GM19467 (cell line): ENCODE data around the gene GREB1L.
"Not testable (repeated sequence)": the region's sequence is repeated elsewhere in the genome, so short reads cannot be mapped to it uniquely, and the experiment has no call there.

Experiments used
- ATAC-seq: cut with Tn5 transposase; IDR thresholded peaks from one replicate; pipeline ENCODE4 v1.9.1; 2021; ENCODE audit warnings: mild to moderate bottlenecking, moderate library complexity; ENCODE audit not compliant: unreplicated experiment

The GREB1L gene

DNA sequence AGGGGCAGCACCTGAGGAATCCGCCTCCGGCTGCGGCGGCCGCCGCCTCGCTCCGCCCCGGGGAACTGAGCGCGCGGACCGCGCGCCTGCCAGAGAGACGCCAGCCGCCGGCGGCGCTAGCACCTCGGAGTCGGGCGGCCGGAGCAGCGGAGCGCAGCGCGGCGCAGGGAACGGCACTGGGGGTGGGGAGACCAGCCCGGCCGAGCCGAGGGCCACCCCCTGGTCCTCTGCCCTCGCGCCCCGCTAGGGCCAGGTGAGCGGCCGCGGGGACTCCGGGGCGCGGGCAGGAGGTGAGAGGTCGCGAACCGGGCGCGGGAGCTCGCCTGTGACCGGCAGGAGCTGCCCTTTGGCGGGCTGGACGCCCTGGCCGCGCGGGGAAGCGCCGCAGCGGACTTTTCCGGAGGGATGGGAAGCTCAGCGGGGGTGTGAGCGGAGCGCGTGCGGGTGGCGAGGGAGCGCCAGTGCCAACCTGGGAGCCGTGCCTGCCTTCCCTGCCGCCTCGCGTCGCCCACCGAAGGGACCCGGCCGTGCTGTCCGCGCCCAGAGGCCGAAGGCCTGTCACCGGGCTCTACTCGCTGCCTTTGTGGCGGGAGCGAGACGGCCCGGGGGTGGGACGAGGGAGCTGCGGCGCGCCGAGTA lies at the start of gene GREB1L:
Gene GREB1L, plus strand, starts transcription at position 92 of the 639 bp plus-strand sequence. CDS start 141,287 bp downstream, outside the sequence.
- no peak for ATAC-seq

DNA sequence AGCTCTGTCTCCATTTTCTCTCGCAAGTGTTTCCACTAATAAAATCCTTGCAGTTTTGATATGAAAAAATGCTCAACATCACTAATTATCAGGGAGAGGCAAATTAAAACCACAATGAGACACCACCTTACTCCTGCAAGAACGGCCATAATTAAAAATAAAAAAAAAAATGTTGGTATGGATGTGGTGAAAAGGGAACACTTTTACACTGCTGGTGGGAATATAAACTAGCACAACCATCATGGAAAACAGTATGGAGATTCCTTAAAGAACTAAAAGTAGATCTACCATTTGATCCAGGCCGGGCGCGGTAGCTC lies 49.8 kb upstream of the GREB1L start:
- ATAC-seq, result no peak

DNA sequence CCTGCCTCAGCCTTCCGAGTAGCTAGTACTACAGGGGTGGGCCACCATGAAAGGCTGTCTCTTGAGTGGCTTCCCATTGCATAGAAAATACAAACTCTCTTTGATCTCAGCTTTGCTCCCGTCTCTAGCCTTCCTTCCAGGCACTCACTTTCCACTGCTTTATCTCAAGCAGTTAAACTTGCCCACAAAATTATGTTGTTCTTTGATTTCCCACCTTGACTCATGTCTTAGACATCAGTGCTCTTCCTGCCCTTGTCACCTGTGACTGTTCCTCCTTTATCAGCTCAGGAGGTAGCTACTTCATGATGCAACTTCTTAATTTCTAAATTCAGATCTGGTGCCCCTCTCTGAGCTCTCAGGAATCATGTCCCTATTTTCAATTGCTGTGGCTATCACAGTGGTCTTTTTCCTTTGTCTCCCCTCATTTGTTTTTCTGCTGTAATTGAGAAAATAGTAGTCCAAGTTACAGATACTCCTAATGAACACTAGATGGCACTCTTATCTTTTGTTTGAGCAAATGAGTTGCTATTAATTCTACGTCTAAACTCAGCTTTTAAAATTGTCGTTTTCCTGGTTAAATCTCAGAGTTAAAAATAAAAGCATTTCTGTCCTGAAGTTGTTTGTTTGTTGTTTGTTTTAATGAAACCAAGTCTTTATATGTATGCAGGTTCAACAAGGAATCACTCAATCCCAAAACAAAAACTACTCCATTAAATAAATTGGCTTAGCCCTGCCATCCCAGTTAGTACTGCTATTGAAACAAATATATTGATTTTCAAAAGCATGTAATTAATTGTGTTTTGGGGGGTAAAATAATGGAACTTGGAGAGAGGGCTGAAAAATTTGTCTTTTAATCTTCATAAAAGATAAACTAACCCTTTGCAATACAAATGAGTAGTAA lies 46.9 kb upstream of the GREB1L start:
- no peak for ATAC-seq

DNA sequence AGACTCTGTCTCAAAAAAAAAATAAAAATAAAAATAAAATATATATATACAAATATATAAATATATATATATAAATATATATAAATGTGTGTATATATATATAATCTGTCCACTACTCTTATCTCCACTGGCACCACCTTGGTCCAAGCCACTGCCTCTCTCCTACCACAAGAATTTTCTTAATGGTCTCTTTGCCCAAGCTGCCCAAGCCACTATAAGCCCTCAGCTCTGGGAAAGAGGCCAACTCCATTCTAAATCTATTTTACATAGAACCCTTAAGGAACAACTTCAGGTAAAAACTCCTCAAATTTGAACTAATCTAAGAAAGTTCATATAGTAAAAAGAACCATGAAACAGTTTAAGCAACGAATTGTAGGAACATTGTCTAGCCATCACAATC lies 45.6 kb upstream of the GREB1L start:
- ATAC-seq, result no peak

DNA sequence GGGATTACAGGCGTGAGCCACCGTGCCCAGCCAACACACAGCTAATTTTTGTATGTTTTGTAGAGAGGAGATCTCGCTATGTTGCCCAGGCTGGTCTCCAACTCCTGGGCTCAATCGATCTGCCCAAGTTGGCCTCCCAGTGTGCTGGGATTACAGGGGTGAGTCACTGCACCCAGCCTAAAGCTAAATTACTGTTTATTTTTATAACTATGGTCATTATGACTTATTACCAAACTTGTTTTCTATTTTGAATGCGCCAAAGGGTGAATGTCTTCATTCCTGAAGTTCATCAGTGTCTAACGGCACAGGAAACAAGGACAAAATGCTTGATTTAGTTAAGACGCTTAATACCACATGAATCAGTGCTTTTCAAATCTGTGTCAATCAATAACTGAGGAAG lies 38.9 kb upstream of the GREB1L start:
- ATAC-seq, result no peak

DNA sequence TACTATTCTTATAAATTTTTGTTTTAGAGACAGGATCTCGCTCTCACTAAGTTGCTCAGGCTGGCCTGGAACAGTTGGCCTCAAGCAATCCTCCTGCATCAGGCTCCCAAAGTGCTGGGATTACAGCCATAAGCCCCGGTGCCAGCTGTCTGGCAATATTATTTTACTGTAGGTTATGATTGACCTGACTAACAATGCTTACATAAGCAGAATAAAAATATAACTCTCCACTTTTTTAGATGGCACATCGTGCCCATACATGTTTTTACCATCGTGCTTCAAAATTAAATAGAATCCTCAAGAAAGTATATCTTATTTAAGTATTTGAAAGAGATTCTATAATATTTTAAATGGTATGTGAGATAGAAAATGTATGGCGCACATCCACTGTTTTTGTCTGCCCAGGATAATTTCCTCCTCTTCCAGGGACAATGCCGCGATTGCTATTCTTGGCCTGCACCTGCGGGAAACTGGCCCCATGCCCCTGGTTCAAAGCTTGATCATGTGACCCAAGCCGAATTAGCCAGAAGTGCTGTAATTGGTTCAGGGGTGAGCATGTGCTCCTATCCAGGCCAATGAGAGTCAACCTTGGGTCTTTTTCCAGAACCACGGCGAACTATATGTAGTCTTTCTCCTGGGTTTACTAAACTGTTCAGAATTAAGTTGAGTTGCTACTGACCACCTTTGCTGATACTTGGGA lies 38.3 kb upstream of the GREB1L start:
- no peak for ATAC-seq

DNA sequence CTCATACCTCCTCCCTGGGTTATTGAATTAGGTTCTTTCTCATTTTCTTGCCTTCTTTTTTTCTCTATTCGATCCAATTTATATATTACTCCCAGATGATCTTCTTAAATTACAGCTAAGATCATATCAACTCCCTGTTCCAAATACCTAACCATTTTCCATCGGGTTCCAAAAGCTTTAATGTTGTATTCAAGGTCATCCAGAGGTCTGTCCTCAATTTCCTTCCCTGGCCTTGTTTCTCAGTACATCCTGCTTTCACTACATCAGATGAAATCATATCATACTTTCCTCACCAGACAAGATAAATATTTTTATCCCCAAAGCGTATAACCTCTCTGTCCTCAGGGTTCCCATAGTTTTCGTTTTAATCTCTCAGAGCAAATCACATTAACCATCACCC lies 36.3 kb upstream of the GREB1L start:
- ATAC-seq, result no peak

DNA sequence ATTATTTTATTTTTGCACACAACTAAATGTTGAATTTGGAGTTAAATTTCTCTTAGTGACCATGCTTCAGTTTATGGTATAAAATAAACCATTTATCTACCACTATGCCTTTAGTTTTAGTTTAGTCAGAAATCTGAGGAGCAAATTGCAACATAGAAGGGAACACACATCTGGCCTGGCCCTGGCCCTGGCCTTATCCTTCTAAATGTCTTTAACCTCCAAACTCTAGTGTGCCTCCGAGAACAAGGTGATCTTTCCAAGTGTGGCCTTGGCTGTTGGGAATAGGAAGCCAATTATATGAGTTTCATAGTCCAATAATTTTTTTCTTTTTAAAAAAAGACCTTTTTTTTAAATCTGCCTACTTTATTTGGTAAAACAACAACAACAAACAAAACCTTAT lies 31.8 kb upstream of the GREB1L start:
- ATAC-seq, result no peak

DNA sequence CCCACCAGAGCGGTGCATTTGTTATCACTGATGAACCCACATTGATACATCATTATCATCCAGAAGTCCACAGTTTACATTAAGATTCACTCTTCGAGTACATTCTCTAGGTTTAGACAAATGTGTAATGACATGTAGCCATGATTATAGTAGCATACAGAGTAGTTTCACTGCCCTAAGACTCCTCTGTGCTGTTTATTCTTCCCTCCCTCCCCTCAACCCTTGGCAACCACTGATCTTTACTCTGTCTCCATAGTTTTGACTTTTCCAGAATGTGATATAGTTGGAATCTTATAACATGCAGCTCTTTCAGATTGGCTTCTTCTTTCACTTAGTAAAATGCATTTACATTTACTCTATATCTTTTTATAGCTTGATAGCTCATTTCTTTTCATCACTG lies 31.2 kb upstream of the GREB1L start:
- no peak for ATAC-seq

DNA sequence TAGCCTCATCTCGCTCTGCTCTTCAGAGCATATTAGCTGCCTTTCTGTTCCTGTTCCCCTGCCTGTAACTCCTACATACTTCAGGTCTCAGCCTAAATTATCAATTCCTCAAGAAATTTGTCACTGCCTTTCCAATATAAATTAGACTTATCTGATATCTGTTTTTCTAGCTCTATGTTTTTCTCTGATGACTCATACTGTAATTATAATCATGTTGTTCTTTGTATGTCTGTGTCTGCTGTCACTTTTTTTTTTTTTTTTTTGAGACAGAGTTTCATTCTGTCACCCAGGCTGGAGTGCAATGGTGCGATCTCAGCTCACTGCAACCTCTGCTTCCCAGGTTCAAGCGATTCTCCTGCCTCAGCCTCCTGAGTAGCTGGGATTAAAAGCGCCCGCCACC lies 27.6 kb upstream of the GREB1L start:
- ATAC-seq, result not testable (repeated sequence)

DNA sequence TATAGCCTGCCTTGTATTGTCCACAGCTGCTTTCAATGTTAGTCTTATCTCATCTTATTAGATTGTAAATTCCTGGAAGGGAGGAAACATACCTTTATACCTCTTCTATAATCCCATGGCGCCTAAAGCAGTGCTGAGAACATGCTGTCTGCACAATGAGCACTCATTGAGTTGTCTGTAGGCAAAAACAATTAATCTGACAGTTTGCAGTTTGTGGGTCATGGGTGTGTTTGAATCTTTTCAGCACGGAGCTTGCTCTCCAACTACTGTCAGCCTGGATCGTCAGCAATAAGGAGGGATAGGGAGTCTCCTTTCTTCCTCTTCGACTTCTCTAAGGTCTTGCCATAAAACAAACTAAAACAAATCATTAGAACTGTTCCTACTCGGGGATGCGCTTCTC lies 26.5 kb upstream of the GREB1L start:
- no peak for ATAC-seq

DNA sequence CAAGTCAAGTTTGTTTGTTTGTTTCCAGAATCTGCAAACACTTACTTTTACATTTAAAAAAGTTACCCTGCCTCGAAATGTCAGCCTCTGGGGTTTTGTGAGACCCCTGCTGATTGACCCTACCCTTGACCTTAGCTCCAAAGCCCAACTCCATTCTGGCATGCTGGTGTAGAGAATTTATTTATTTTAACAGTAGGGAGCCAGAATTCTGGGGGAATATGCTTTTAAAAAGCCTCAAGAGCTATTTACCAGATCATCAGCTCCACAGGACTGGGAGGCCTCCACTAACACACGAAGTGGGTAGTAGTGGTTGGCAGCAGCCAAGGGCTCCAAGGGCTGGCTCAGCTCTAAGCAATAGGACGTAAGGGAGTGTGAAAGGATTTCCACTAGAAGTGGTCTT lies 23.2 kb upstream of the GREB1L start:
- ATAC-seq, result no peak

DNA sequence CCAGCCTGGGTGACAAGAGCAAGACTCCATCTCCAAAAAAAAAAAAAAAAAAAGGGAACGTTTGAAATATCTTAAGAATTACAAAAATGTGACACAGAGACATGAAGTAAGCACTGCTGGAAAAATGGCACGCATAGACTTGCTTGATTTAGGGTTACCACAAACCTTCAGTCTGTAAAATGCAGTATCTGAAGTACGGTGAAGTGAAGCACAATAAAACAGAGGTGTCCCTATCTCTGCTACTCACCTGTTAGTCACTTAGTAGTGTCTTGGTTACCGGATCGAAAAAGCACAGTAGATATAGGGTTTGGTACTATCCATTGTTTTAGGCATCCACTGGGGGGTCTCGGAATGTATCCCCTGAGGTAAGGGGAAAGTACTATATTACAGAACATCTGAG lies 11.6 kb upstream of the GREB1L start:
- no peak for ATAC-seq

DNA sequence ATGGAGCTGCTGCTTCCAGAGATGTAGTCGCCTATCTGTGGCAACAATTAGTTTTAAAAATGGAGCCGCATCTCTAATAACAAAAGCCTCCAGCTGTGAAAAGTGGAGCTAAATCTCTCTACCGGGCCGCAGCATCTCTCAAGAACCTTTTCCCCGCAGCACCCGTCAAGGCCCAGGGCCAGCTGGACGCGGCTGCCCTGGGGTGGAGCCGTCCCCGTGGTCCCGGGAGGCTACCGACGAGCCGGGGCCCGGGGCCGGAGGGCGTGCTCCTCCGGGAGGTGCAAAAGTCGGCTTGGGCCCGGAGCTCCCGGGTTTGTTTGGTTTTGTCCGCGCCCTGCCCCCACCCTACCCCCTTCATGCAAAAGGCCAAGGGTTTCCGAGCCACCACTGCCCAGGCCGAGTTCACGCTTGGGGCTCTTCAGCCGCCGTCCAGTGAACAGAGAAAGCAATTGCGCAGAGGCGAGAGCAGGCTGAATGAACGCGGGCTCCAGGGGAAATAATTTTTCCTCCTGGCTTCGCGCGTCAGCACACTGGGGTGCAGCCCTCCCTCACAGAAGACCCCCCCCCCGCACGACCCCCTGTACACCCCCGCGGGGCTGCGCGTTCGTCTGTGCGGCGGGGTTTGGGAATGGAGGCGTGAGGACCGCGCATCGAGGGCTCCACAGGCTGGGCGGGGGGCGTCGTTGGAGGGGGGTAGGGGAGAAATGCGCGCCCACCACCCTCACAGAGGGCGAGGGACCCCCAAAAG lies 557 bp upstream of the GREB1L start:
- ATAC-seq, result no peak

DNA sequence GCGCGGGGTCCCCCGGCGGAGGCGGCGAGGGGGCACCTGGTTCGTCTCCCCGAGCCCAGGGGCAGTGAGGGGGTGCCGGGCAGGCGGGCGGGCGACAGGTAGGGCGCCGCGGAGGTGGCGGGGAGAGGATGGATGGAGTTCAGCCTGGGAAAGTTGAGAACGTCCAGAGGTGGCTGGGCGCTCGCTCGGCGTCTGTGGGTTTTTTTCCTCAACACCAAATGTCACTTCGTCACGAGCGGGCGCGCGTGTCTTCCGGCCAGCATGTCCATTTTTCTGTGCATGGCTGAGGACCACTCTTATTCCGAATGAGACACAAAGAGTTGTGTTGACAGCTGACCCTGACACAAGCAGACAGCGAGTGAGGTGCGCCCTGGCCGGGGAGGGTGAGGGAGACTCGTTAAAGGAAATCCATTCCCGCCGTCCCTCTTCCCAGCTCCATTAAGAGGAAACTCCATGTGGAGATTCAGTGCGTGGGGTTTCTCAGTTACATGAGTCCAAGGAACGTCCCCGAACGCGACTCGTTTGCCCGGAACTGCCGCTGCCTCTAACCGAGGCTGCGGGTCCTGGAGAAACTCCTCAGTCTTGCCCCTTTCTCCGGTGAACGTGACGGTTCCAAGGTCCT lies 859 bp downstream of the GREB1L start:
- ATAC-seq, result no peak

DNA sequence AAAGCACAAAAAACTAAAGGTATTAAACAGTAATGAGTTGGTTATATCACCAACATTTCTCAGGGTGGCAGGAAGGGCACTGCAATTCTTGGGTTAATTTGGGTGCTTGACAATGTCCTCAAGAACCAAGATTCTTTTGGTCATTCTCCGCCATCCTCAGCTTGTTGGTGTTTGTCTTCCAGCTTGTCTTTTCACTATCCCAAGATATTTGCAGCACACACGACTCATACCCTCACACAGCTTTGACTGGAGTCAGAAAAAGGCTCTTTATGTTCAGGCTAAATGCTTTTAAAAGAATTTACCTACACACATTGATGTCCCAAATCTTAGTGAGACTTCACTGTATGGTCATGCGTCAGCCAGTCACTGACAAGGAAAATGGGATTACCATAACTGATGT lies 12.5 kb downstream of the GREB1L start:
- ATAC-seq, result no peak

DNA sequence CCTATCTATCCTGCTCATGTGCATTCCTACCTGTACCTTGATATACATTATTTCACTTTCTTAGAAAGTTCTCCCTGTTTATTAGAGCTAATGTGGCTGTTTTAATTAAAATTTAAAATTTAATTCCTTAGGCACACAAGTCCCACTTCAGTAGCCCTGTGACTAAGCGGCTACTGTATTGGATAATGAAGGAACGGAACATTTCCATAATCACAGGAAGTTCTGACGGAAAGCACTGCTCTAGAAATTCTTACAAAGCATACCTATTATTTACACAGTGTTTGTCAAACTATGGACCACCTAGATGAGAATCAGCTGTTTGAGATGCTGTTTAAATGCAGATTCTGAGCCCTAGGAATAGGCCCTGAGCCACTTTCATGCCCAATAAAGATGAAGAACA lies 13.2 kb downstream of the GREB1L start:
- ATAC-seq, result no peak

DNA sequence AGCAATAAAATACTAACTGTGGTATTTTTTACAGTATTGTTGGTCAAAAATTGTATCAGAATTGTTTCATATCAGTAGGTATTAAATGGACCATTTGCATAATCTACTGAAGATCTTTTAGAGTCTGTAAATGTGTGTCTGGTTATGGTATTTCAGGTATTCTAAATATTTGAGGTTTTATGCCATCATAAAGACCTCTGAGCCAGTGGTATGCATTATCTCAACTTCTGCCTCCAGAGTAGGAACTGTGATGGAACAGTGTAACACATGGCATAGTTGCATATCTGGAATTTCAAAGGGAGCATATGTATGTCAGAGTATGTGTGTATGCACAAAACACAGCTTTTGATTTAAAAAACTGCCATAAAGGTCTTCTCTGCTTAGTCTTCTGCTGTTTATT lies 15.4 kb downstream of the GREB1L start:
- no peak for ATAC-seq

DNA sequence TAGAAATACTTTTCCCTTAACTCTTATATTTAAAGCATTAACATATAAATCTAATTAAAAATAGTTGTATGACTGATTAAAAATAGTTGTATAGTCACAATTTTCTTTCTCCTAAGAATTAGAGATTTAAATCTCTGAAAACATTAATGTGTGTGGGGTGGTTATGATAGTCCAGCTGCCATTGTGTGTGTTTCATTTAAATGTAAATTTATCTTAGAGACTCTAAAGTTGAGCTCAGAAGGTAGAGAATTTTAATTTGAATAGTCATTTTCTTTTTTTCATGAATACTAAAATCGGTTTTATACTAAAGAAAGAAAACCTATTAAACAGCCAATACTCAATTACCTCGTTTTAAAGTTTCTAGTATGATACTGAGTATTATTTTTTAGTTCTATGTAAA lies 18.6 kb downstream of the GREB1L start:
- ATAC-seq, result no peak

DNA sequence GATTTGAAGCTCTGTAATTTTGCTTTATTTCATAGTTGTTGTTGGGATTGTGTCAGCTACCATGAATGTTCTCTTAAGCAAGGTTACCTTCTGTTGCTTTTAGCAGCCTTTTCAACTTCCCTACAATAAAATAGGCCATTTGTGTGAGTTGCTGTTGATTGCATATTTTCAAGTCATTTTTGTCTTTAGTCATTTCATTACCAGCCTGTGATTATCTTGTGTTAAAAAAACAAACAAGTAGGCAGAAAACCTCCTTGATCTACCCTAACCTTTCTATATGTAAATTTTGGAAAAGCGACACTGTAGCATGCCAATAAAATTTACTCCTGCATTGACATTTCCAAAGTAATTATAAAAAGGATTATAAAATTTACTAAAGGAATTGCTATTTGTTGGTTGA lies 19.3 kb downstream of the GREB1L start:
- ATAC-seq, result no peak

DNA sequence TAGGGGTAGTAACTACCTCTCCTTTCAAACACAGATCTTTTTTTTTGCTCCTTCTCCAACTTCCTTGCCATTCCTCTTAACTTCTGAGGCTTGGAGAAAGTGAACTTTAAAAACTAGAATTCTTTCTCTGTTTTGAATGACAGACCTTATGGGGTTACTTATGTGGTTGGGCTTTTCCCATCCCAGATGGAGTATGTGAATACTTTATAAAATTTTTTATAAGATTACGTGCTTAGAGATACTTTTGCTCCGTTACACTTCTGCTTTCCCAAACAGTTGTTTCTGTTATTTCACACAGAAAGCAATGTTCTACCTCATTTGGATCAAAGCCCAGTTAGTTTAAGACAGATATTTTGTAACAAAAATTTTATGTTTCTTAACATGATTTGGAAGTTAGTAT lies 20.2 kb downstream of the GREB1L start:
- no peak for ATAC-seq
